DOHH2 (cell line): ENCODE data around the gene WDR48.

Experiments
- H3F3A ChIP-seq: fragments of 200-600 bp; sonication (generic), shearing (Covaris generic); 2 replicates; pipeline ENCODE4 v1.6.0; 2016; ENCODE audit warnings: antibody characterized with exemption, mild to moderate bottlenecking; ENCODE audit not compliant: control insufficient read depth, insufficient read depth
- H3K27ac ChIP-seq: fragments of 200-600 bp; sonication (generic); 2 replicates; pipeline ENCODE4 v1.5.1; 2014; ENCODE audit warnings: low read depth, mild to moderate bottlenecking, low read length, moderate library complexity
- H3K27me3 ChIP-seq: fragments of 200-600 bp; sonication (generic); 2 replicates; pipeline ENCODE4 v1.6.1; 2014; ENCODE audit warnings: mild to moderate bottlenecking, low read length, mixed read lengths; ENCODE audit not compliant: control insufficient read depth
- H3K36me3 ChIP-seq: fragments of 200-600 bp; sonication (generic); 2 replicates; pipeline ENCODE4 v1.6.1; 2014; ENCODE audit warnings: mild to moderate bottlenecking, low read length, moderate library complexity, mixed read lengths; ENCODE audit not compliant: control insufficient read depth
- H3K4me1 ChIP-seq: fragments of 200-600 bp; sonication (generic); 2 replicates; pipeline ENCODE4 v1.6.1; 2014; ENCODE audit warnings: mild to moderate bottlenecking, low read length, mixed read lengths; ENCODE audit not compliant: control insufficient read depth
- H3K4me2 ChIP-seq: fragments of 200-600 bp; sonication (generic); 2 replicates; pipeline ENCODE4 v1.6.0; 2014; ENCODE audit warnings: mild to moderate bottlenecking, low read length, moderate library complexity
- H3K4me3 ChIP-seq: fragments of 200-600 bp; sonication (generic); 2 replicates; pipeline ENCODE4 v1.5.1; 2014; ENCODE audit warnings: mild to moderate bottlenecking, low read length, mixed read lengths
- H3K79me2 ChIP-seq: fragments of 200-600 bp; sonication (generic); 2 replicates; pipeline ENCODE4 v1.6.1; 2014; ENCODE audit warnings: mild to moderate bottlenecking, low read length, mixed read lengths; ENCODE audit not compliant: control insufficient read depth
- H3K9me2 ChIP-seq: fragments of 200-600 bp; sonication (generic); replicated peaks from 2 replicates; pipeline ENCODE4 v1.6.1; 2014; ENCODE audit warnings: mild to moderate bottlenecking, low read length, mixed read lengths; ENCODE audit not compliant: control insufficient read depth
- H3K9me3 ChIP-seq: fragments of 200-600 bp; sonication (generic); 2 replicates; pipeline ENCODE4 v1.6.1; 2014; ENCODE audit warnings: antibody characterized with exemption, low read length, mixed read lengths; ENCODE audit not compliant: control insufficient read depth, insufficient read depth
- H4K20me1 ChIP-seq: fragments of 200-600 bp; sonication (generic); 2 replicates; pipeline ENCODE4 v1.6.0; 2014; ENCODE audit warnings: low read depth, mild to moderate bottlenecking, antibody characterized with exemption, low read length, moderate library complexity; ENCODE audit not compliant: control insufficient read depth, insufficient read depth
- EZH2phosphoT487 ChIP-seq: fragments of 200-600 bp; sonication (generic); IDR thresholded peaks from 2 replicates; pipeline ENCODE4 v1.6.1; 2017; ENCODE audit warnings: borderline replicate concordance, mild to moderate bottlenecking, antibody characterized with exemption, low read length, moderate library complexity, mixed read lengths
- TF ChIP-seq, protein P1 (sequence below): fragments of 200-600 bp; sonication (generic); IDR thresholded peaks from one replicate; pipeline ENCODE4 v1.5.1; 2014; ENCODE audit warnings: antibody characterized with exemption, mild to moderate bottlenecking, low read depth, low read length; ENCODE audit not compliant: poor library complexity, severe bottlenecking

WDR48 gene

DNA sequence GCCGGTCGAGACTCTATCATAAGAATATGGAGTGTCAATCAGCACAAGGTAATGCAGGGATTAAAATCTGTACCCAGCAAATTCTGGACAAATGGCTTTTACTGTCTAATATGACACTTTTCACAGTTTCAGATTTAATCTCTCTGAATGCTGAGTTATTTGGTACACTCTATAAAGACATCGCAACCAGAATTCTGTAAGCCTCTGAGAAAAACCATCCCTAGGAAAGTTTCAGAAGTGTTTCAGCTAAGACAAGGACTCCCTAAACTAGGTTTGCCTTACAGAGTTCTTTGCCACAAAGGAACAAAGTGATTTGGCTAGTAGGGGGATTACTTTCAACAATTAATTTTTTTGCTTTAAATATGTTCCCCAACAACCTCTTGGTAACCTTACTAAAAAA is 11.3 kb downstream of the WDR48 start:
- Histone ChIP-seq H3K9me2 (no peaks in the 10 kb centered on the region), H3K4me1 (peaks cover 6% of the 10 kb centered on the region), H3K79me2 (peaks cover 26% of the 10 kb centered on the region), H3K9me3 (no peaks in the 10 kb centered on the region), H3K4me3 (no peak overlapping the region), H3K4me2 (no peak overlapping the region), H4K20me1 (no peaks in the 10 kb centered on the region), H3F3A (no peaks in the 10 kb centered on the region), H3K27me3 (no peaks in the 10 kb centered on the region), H3K27ac (no peak overlapping the region), H3K36me3 (peaks cover 20% of the 10 kb centered on the region)
- no peak for TF ChIP-seq EZH2phosphoT487
- TF ChIP-seq, protein P1, sequence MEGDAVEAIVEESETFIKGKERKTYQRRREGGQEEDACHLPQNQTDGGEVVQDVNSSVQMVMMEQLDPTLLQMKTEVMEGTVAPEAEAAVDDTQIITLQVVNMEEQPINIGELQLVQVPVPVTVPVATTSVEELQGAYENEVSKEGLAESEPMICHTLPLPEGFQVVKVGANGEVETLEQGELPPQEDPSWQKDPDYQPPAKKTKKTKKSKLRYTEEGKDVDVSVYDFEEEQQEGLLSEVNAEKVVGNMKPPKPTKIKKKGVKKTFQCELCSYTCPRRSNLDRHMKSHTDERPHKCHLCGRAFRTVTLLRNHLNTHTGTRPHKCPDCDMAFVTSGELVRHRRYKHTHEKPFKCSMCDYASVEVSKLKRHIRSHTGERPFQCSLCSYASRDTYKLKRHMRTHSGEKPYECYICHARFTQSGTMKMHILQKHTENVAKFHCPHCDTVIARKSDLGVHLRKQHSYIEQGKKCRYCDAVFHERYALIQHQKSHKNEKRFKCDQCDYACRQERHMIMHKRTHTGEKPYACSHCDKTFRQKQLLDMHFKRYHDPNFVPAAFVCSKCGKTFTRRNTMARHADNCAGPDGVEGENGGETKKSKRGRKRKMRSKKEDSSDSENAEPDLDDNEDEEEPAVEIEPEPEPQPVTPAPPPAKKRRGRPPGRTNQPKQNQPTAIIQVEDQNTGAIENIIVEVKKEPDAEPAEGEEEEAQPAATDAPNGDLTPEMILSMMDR = no peak

GRCh38 chr3:39064646-39065045 is 12.8 kb downstream of the WDR48 start:
- H3K27me3 ChIP-seq = no peaks in the 10 kb centered on the region
- TF ChIP-seq EZH2phosphoT487 = no peak
- TF ChIP-seq, protein P1 = no peak
- peaks cover 20% of the 10 kb centered on the region for H3K36me3 ChIP-seq
- H3K4me2 ChIP-seq = no peak overlapping the region
- no peak overlapping the region for H3K27ac ChIP-seq
- peaks cover 6% of the 10 kb centered on the region for H3K4me1 ChIP-seq
- H3K79me2 ChIP-seq = peaks cover 18% of the 10 kb centered on the region
- no peaks in the 10 kb centered on the region for H3K9me3 ChIP-seq
- H4K20me1 ChIP-seq = no peaks in the 10 kb centered on the region
- H3K4me3 ChIP-seq = no peak overlapping the region
- H3K9me2 ChIP-seq = no peaks in the 10 kb centered on the region
- no peaks in the 10 kb centered on the region for H3F3A ChIP-seq

GRCh38 chr3:39065197-39065596 is 13.4 kb downstream of the WDR48 start:
- no peak overlapping the region for H3K27ac ChIP-seq
- H3K36me3 ChIP-seq = peaks cover 24% of the 10 kb centered on the region
- no peaks in the 10 kb centered on the region for H4K20me1 ChIP-seq
- H3K9me3 ChIP-seq = no peaks in the 10 kb centered on the region
- H3K4me2 ChIP-seq = no peak overlapping the region
- H3K9me2 ChIP-seq = no peaks in the 10 kb centered on the region
- peaks cover 6% of the 10 kb centered on the region for H3K4me1 ChIP-seq
- no peak for TF ChIP-seq EZH2phosphoT487
- TF ChIP-seq, protein P1 = peak; percentile 69
- H3K79me2 ChIP-seq = peaks cover 15% of the 10 kb centered on the region
- H3K4me3 ChIP-seq = no peak overlapping the region
- no peaks in the 10 kb centered on the region for H3K27me3 ChIP-seq
- H3F3A ChIP-seq = no peaks in the 10 kb centered on the region
